ENCODE results near the gene MVD.
A peak's percentile ranks its signal among the peaks of the same experiment; 100 is the strongest.

The MVD gene

DNA sequence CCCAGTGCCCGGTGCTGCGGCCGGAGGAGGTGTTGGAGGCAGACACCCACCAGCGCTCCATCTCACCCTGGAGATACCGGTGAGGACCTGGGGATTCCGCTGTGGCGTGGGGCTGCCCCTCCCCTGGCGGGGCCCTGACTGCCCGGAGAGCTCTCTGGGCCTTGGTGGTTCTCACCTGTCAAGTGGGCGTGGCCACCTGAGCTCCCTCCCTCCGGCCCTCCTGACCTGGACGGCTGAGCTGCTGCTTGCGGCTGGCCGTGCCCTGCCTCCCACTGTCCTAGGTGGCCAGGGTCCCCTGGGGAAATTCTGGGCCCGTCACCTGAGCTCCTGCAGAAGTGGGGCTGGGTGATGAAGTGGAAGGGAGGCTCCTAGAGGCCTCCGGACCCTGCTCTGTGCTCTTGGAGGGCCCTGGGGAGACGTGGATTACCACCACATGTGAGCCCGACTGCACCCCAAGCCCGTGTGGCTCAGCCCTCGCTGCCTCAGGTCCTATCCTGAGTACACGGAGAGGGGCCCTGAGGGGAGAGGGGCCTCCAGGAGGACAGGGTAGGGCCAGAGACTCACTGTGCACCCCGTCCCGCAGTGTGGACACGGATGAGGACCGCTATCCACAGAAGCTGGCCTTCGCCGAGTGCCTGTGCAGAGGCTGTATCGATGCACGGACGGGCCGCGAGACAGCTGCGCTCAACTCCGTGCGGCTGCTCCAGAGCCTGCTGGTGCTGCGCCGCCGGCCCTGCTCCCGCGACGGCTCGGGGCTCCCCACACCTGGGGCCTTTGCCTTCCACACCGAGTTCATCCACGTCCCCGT, 23.5 kb downstream of the MVD start:
- DNase-seq, result no peak

DNA sequence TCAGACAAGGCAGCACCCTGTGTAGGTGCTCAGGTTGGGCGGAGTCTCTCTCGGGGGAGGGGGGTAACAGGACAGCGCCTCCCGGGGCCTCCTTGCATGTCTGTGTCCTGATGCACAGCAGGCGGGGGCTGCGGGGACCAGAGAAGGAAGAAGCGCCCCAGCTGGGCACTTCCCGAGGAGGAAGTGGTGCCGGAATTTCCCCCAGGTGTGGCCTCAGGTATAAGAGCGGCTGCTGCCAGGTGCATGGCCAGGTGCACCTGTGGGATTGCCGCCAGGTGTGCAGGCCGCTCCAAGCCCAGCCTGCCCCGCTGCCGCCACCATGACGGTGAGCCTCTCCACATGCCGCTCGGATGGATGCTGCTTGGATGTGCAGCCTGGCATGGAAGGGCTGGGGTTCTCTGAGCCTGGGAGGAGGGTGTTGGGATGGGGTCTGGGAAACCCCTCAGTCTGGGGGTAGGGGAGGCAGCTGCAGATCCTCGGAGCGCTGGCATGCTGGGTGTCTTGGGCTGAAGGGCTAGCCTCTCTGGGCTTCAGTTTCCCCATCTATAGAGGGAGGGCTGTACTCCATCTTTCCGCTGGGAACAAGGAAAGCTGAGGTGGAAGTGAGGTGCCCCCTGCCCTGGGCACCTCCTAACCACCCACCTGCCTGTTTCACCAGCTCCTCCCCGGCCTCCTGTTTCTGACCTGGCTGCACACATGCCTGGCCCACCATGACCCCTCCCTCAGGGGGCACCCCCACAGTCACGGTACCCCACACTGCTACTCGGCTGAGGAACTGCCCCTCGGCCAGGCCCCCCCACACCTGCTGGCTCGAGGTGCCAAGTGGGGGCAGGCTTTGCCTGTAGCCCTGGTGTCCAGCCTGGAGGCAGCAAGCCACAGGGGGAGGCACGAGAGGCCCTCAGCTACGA, 24.3 kb downstream of the MVD start, which contains the start of gene IL17C:
Gene IL17C, plus strand, starts transcription at position 250 of the 908 bp plus-strand sequence. Its CDS starts 70 bp downstream, at position 320.
- DNase-seq, result peak; percentile 35

- DNase-seq, result no peak
These were observed 26.2 kb downstream of the MVD start for GRCh38 chr16:88636488-88637265.

GRCh38 chr16:88635671-88636319, 27.1 kb downstream of the MVD start:
- no peak for DNase-seq

- no peak for DNase-seq
These were observed 27.8 kb downstream of the MVD start for GRCh38 chr16:88634994-88635670.

GRCh38 chr16:88634141-88634993, 28.5 kb downstream of the MVD start:
- DNase-seq, result peak; percentile 44

DNA sequence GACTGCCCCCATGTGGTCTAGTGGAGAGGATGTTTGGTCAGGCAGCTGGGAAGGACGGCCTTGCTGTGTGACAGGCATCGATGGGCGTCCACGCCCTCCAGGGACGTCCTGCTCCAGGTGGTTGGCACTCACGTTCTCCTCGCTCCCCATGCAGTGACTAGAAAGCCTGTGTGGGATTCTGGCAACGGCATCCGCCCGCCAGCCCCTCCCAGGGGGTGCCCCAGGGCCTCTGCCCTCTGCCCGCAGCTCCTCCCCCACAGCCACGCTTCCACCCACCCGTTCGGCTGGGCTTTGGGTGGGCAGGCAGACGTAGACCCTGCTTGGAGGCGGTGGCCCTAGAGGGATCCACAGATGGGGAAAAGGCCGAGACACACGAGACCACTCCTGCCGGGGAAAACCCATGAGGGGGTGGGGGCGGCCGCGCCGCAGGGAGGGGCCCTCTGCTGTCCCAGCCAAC, 29.2 kb downstream of the MVD start:
- peak; percentile 64 for DNase-seq

GRCh38 chr16:88632587-88632930, 30.3 kb downstream of the MVD start:
- no peak for DNase-seq

GRCh38 chr16:88631920-88632586, 30.8 kb downstream of the MVD start:
- no peak for DNase-seq

DNA sequence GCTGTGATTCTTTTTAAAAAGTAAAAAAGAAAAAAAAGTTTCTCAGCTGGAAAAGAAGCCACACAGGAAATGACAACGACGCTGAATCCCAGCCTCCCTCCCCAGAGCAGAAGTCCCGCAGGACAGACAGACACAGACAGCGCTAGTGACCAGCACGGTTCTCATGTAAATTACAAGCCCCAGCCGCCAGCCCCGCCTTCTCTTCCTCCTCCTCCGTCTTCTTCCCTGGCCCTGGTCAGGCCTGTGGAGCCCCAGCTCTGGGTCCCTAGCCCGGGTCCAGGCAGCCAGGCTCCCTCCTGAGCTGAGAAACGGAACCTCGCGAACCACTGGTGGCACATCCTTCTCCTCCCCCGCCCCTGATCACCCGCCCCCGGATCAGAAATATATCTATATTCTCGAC, 31.5 kb downstream of the MVD start:
- no peak for DNase-seq

DNA sequence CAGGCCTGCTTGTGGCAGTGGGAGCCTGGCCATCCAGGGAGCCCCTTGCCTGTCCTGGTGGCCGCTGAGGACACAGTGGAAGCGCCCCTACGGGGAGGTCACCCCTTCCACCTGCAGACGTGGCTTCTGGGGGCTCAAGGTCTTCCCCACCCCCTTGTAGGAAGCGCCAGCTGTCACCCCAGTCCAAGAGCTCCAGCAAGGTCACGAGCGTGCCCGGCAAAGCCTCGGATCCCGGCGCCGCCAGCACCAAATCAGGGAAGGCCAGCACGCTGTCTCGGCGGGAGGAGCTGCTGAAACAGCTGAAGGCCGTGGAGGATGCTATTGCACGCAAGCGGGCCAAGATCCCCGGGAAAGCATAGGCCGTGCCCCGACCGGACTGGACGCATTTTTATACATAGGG, 31.9 kb downstream of the MVD start:
- DNase-seq, result no peak

DNA sequence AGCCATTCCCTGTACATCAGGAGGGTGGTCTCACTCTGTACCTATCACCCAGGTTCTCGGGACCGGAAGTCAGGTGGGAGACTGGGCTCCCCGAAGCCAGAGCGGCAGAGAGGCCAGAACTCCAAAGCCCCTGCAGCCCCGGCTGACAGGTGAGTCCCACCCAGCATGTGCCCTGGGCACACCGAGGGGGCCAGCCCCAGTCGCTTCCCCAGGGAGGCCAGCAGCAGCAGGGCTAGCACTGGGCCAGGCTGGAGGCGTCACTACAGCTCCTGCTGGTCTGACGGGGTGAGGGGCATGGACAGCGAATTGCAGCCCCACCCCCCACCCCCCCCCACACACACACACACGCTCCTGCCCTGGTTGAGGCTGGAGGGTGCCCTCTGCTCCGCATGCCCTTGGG, 32.5 kb downstream of the MVD start:
- no peak for DNase-seq

DNA sequence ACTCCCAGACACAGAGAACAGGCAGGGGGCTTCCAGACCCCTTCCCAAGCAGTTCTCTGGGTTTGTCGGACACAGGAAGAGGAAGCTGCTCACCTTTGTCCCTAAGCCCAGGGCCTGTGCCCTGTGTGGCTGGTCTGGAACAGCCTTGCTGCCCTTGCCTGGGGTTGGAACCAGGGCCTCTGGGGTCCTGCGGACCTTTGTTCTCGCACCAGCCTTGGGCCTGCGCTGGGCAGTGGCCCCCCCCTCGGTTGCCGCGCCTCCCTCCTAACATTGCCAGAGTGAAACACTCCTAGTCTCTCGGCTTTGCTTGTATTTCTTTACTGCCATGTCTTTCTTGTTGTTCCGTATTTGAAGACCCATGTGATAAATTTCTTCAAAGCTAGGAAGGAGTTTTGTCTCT, 33.1 kb downstream of the MVD start:
- no peak for DNase-seq

- DNase-seq, result no peak
These were observed 34.3 kb downstream of the MVD start for GRCh38 chr16:88628512-88628974.

DNA sequence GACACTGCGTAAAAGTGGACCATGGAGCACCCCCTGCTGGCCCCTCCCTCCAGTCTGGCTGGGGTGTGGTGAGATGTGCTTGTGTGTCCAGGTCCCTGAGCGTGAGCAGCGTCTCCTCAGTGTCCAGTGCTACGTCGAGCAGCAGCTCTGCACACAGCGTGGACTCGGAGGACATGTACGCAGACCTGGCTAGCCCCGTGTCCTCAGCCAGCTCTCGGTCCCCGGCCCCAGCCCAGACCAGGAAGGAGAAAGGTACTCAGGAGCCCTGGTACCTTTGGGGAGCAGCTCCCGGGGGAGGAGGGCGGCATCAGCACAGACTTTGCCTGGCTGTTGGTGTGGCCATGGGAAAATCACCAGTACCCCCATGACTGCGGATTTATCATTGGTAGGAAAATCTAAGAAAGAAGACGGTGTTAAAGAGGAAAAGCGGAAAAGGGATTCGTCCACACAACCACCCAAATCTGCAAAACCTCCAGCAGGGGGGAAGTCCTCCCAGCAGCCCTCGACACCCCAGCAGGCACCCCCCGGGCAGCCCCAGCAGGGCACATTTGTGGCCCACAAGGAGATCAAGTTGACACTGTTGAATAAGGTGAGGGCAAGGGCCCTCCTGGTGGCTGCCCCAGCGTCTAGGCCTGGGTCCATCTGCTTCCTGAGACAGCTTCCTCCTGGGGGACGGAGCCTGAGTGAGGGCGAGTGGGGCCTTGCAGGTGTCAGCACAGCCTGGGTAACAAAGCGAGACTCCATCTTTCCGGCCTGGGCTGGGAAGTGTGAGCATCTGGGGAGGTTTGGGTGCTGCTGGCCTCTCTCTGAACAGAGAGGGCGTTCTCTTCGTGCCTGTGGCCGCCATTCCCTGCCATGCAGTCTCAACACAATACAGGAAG, 35.1 kb downstream of the MVD start:
- no peak for DNase-seq

DNA sequence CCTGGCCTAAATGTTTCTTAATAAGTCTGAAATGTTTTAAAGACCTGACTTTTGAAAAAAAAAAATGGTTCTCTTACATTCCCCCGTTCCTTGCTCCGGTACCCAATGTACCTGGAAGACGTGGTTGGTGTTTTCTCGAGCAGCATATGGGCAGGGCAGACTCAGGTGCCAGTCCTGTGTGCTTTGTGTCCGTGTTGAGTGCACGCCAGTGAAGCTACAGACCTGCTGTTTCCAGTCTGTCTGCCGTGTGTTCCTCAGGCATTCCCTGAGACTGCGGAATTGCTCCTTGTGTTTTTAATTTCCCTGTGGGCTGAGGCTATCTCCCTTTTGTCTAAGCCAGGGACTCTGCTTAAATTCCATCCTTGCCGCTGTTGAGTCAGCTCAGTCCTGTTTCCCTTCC, 36.2 kb downstream of the MVD start:
- DNase-seq, result no peak

DNA sequence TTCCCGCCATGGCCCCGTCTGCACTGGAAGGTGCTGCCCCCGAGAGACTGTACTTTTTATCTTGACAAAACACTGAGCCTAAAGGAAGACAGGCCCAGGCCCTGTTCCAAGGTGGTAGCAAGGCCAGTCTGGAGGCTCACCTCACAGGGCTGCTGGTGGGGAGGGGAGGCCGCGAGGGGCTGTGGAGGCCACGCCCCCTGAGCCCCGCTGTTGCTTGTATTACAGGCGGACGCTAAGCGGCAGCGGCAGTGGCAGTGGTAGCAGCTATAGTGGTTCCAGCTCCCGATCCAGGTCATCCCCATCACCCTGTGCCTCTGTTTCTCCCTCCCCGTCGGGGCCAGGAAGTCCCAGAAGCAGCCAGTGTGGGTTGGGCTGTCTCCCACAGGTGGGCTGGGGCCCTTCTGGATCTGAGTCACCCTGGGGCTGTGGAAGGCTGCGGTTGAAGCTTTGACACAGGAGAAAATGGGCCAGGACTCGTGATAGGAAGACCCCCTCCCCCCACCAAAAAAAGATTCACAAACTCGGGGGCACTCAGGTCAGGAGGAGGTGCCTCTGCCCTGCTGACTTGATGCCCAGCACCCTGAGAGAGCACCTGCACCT, 37.8 kb downstream of the MVD start:
- DNase-seq, result no peak

DNA sequence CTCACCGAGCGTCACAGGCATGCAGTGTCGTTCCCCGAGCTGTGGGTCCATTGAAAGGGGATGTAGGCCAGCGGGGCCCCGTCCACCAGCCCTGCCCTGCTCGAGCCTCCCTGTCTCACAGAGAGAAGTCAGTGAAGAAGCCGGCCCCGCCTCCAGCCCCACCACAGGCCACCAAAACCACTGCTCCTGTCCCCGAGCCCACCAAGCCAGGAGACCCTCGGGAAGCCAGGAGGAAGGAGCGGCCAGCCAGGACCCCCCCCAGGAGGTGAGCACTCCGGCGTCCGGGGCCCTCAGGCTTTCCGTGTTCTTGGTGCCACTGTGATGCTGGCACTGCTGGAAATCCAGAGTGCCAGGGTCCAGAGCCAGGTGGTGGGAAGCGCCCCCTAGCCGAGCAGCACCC, 38.4 kb downstream of the MVD start:
- no peak for DNase-seq

DNA sequence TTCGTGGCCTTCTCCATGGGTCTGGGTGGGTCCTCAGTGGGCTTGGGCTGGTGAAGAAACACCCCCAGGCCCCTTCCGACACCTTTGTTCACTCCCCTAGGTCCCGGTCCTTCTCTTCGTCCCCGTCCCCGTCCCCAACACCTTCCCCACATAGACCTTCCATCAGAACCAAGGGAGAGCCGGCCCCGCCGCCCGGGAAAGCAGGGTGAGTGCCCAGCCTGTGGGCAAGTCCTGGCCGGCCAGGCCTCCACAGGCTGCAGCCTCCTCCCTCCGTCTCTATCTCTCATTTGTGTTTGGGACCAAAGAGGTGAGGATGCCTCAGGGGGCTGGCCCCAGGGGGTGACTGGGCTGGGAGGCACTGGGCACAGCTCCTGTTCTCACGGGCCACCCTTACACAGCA, 39.0 kb downstream of the MVD start:
- DNase-seq, result no peak
